ENCODE results near the gene IER5L.

Gene IER5L

DNA sequence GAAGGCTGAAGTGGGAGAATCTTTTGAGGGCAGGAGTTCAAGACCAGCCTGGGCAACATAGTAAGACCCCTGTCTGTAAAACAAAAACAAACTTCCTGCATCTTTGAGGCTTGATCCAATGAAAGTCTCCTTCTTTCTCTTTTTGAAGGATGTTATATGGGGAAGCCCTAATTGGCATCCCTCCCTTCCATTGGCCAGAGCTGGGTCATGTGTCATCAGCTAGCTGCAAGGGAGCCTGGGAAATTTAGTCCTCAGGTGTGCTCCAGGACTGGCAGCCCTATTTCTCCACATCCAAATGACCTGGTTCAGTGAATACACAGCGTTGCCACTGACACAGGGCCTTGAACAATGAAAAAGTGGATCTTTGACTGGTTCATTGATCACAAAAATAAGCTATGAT is 9.0 kb upstream of the IER5L start:
- no peak overlapping the region for H3K27ac ChIP-seq (ENCODE audit: low read depth, low read length, poor library complexity, severe bottlenecking)
- H3K4me3 ChIP-seq (ENCODE audit: low read depth, low read length, poor library complexity, severe bottlenecking), result no peak overlapping the region
- H3K9me3 ChIP-seq (ENCODE audit: low read length), result peaks cover 6% of the 10 kb centered on the region; the same call in 1 of the 2 replicates
- H4K20me1 ChIP-seq (ENCODE audit: insufficient read depth, low read length), result no peaks in the 10 kb centered on the region
- no peaks in the 10 kb centered on the region for H3K79me2 ChIP-seq (ENCODE audit: insufficient read depth, low read length)
- H3K36me3 ChIP-seq (ENCODE audit: insufficient read depth, low read length), result no peaks in the 10 kb centered on the region; the same call in 1 of the 2 replicates
- no peaks in the 10 kb centered on the region for H3K9me2 ChIP-seq (ENCODE audit: low read depth, low read length)
- H3K27me3 ChIP-seq (ENCODE audit: insufficient read depth, low read length), result peaks cover 15% of the 10 kb centered on the region
- H2AFZ ChIP-seq (ENCODE audit: low read length), result no peak overlapping the region
- H3F3A ChIP-seq (ENCODE audit: insufficient read depth, low read length), result no peaks in the 10 kb centered on the region
- no peaks in the 10 kb centered on the region for H3K4me1 ChIP-seq (ENCODE audit: insufficient read depth, low read length, severe bottlenecking)
- no peak overlapping the region for H3K9ac ChIP-seq (ENCODE audit: low read length)
- H3K4me2 ChIP-seq (ENCODE audit: low read length), result no peak overlapping the region
- TF ChIP-seq EZH2 (IDR thresholded peaks at IDR 0.05; ENCODE audit: borderline replicate concordance, low read length) (no peak), CTCF (IDR thresholded peaks at IDR 0.05; ENCODE audit: low read length) (no peak)

GRCh38 chr9:129185991-129186390 is 7.9 kb upstream of the IER5L start:
- no peaks in the 10 kb centered on the region for H3K9me2 ChIP-seq (ENCODE audit: low read depth, low read length)
- no peaks in the 10 kb centered on the region; the same call in 1 of the 2 replicates for H3K36me3 ChIP-seq (ENCODE audit: insufficient read depth, low read length)
- no peaks in the 10 kb centered on the region for H3K79me2 ChIP-seq (ENCODE audit: insufficient read depth, low read length)
- TF ChIP-seq EZH2 (IDR thresholded peaks at IDR 0.05; ENCODE audit: borderline replicate concordance, low read length) (no peak), CTCF (IDR thresholded peaks at IDR 0.05; ENCODE audit: low read length) (no peak)
- no peak overlapping the region for H3K9ac ChIP-seq (ENCODE audit: low read length)
- peaks cover 15% of the 10 kb centered on the region for H3K27me3 ChIP-seq (ENCODE audit: insufficient read depth, low read length)
- no peaks in the 10 kb centered on the region for H3K4me1 ChIP-seq (ENCODE audit: insufficient read depth, low read length, severe bottlenecking)
- H3F3A ChIP-seq (ENCODE audit: insufficient read depth, low read length), result no peaks in the 10 kb centered on the region
- no peaks in the 10 kb centered on the region for H4K20me1 ChIP-seq (ENCODE audit: insufficient read depth, low read length)
- H3K27ac ChIP-seq (ENCODE audit: low read depth, low read length, poor library complexity, severe bottlenecking), result no peak overlapping the region
- H3K9me3 ChIP-seq (ENCODE audit: low read length), result peaks cover 6% of the 10 kb centered on the region; the same call in 1 of the 2 replicates
- no peak overlapping the region for H3K4me3 ChIP-seq (ENCODE audit: low read depth, low read length, poor library complexity, severe bottlenecking)
- no peak overlapping the region for H2AFZ ChIP-seq (ENCODE audit: low read length)
- H3K4me2 ChIP-seq (ENCODE audit: low read length), result no peak overlapping the region

DNA sequence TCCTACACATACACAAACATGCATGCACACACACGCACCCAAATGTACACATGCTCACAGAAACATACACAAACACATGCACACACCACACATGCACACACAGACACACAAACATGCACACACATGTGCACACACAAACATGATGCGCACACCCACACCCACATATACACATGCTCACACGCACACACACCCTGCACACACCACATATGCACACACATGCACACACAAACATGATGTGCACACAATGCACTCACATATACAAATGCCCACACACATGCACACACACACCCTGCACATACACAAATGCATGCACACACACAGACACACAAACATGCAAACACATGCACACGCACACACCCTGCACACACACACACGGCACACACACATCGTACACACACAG is 7.3 kb upstream of the IER5L start:
- Histone ChIP-seq H3K9ac (ENCODE audit: low read length) (no peak overlapping the region), H4K20me1 (ENCODE audit: insufficient read depth, low read length) (no peaks in the 10 kb centered on the region), H3K4me1 (ENCODE audit: insufficient read depth, low read length, severe bottlenecking) (no peaks in the 10 kb centered on the region), H3K4me2 (ENCODE audit: low read length) (no peak overlapping the region), H3K9me3 (ENCODE audit: low read length) (peaks cover 6% of the 10 kb centered on the region; the same call in 1 of the 2 replicates), H3K79me2 (ENCODE audit: insufficient read depth, low read length) (no peaks in the 10 kb centered on the region), H3F3A (ENCODE audit: insufficient read depth, low read length) (no peaks in the 10 kb centered on the region), H3K27me3 (ENCODE audit: insufficient read depth, low read length) (peaks cover 15% of the 10 kb centered on the region), H2AFZ (ENCODE audit: low read length) (no peak overlapping the region), H3K9me2 (ENCODE audit: low read depth, low read length) (no peaks in the 10 kb centered on the region), H3K36me3 (ENCODE audit: insufficient read depth, low read length) (no peaks in the 10 kb centered on the region; the same call in 1 of the 2 replicates), H3K4me3 (ENCODE audit: low read depth, low read length, poor library complexity, severe bottlenecking) (no peak overlapping the region), H3K27ac (ENCODE audit: low read depth, low read length, poor library complexity, severe bottlenecking) (no peak overlapping the region)
- TF ChIP-seq CTCF (IDR thresholded peaks at IDR 0.05; ENCODE audit: low read length), result no peak
